Nephron (organoid): ENCODE measurements around the gene ZCCHC2.

Experiments
- H3K27ac Mint-ChIP-seq, 3 experiments: 2 replicates each; pipeline ENCODE4 v1.8.0; 2020; ENCODE audit warnings: mixed read lengths in 3 of 3, mild to moderate bottlenecking in 2 of 3, moderate library complexity in 1 of 3
- H3K27me3 Mint-ChIP-seq: 2 replicates; pipeline ENCODE4 v1.8.0; 2021; ENCODE audit warnings: low read depth, mild to moderate bottlenecking, moderate library complexity, mixed read lengths
- H3K36me3 Mint-ChIP-seq: 2 replicates; pipeline ENCODE4 v1.8.0; 2020; ENCODE audit warnings: low read depth, mixed read lengths
- H3K4me1 Mint-ChIP-seq: 2 replicates; pipeline ENCODE4 v1.8.0; 2020; ENCODE audit warnings: mixed read lengths
- H3K4me3 Mint-ChIP-seq, 3 experiments: 2 replicates each; pipeline ENCODE4 v1.8.0; 2020; ENCODE audit warnings: mild to moderate bottlenecking in 3 of 3, mixed read lengths in 3 of 3, moderate library complexity in 2 of 3
- H3K9me3 Mint-ChIP-seq: 2 replicates; pipeline ENCODE4 v1.8.0; 2020; ENCODE audit warnings: mixed read lengths
- TF ChIP-seq, protein P1 (sequence below), 3 experiments: fragments of 200-600 bp; sonication (generic); IDR thresholded peaks; one replicate each; pipeline ENCODE4 v1.5.0; 2021; ENCODE audit warnings: antibody characterized with exemption in 3 of 3; ENCODE audit not compliant: unreplicated experiment in 3 of 3

ZCCHC2 gene

DNA sequence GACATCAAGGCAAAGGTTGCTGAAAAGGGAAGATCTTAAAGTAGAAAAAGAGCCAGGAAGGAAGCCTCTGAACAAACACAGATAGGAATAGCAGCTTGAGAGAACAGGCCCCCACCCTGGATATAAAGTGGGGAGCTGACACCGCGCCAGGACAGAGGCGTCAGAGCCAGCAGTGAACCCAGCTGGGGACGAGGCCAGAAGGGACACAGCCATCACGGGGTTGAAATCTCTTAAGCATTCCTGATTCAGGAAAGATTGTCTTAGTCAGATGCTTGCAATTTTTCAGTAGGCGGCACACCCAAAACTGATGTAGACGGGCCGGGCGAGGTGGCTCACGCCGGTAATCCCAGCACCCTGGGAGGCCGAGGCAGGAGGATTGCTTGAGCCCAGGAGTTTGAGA is 98.7 kb downstream of the ZCCHC2 start:
- H3K27ac Mint-ChIP-seq: no peak overlapping the region
- H3K9me3 Mint-ChIP-seq: no peaks in the 10 kb centered on the region
- peaks cover 2% of the 10 kb centered on the region for H3K27me3 Mint-ChIP-seq
- TF ChIP-seq, protein P1, sequence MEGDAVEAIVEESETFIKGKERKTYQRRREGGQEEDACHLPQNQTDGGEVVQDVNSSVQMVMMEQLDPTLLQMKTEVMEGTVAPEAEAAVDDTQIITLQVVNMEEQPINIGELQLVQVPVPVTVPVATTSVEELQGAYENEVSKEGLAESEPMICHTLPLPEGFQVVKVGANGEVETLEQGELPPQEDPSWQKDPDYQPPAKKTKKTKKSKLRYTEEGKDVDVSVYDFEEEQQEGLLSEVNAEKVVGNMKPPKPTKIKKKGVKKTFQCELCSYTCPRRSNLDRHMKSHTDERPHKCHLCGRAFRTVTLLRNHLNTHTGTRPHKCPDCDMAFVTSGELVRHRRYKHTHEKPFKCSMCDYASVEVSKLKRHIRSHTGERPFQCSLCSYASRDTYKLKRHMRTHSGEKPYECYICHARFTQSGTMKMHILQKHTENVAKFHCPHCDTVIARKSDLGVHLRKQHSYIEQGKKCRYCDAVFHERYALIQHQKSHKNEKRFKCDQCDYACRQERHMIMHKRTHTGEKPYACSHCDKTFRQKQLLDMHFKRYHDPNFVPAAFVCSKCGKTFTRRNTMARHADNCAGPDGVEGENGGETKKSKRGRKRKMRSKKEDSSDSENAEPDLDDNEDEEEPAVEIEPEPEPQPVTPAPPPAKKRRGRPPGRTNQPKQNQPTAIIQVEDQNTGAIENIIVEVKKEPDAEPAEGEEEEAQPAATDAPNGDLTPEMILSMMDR (IDR thresholded peaks at IDR 0.05; ENCODE audit: unreplicated experiment in 3 of 3): no peak
- no peak overlapping the region for H3K4me3 Mint-ChIP-seq
- H3K36me3 Mint-ChIP-seq: no peaks in the 10 kb centered on the region
- H3K4me1 Mint-ChIP-seq: peaks cover 9% of the 10 kb centered on the region

DNA sequence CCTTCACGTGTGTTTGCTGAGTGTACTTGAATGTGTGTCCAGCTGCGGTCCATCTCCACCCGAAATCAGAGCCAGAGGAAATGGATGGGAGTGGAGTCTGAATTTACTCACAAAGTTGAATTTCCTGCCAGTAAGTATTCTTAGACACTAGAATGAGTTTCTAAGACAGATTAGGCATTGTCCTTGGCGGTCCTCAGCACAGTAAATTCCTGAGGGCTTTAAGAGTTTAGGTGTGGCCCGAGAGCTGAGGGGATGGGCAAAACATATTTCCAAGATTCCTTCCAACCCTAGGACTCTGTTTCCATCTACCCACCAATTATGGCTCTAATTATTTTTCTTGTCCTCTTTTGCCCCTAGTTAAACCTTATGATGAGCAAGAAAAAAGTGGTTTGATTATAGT is 102.2 kb downstream of the ZCCHC2 start:
- TF ChIP-seq, protein P1 (IDR thresholded peaks at IDR 0.05; ENCODE audit: unreplicated experiment in 3 of 3): no peak
- Mint-ChIP-seq H3K36me3 (no peaks in the 10 kb centered on the region), H3K27me3 (peaks cover 3% of the 10 kb centered on the region), H3K4me3 (no peak overlapping the region), H3K4me1 (peaks cover 9% of the 10 kb centered on the region), H3K27ac (peak overlapping the region in 2 of 3 experiments; percentile 15 to 68), H3K9me3 (peaks cover 2% of the 10 kb centered on the region)
